OCI-LY7 (cell line): ENCODE results near the gene CDH19. TPM values are rescaled to one million over a fixed set of nuclear protein-coding genes. Genes with fewer than 3 reads are reported as not detected.

Experiments
- BruUV-seq: library from RNA; stranded (reverse); fragments of 400-500 nt; replicated peaks from 2 replicates; lab custom pipeline; 2021; lab: Mats Ljungman, UMichigan
- CTCF ChIA-PET: fragments of 300-600 bp; sonication (Branson Sonifier 250); formaldehyde crosslinking; loops from one replicate; lab custom pipeline; 2022; ENCODE audit warnings: antibody characterized with exemption; ENCODE audit not compliant: unreplicated experiment; lab: Charles Lee
- POLR2A ChIA-PET: fragments of 300-600 bp; sonication (Branson Sonifier 250); formaldehyde crosslinking; loops from one replicate; lab custom pipeline; 2022; ENCODE audit warnings: antibody characterized with exemption; lab: Charles Lee
- DNase-seq: peaks from one replicate; pipeline ENCODE4 v3.0.0-alpha.2; 2015; ENCODE audit warnings: low spot score
- H2AFZ ChIP-seq: fragments of 200-600 bp; sonication (generic), shearing (Covaris generic); 2 replicates; pipeline ENCODE4 v1.6.1; 2014; ENCODE audit warnings: mild to moderate bottlenecking, antibody characterized with exemption, low read length, moderate library complexity
- H3K27ac ChIP-seq: fragments of 200-600 bp; sonication (generic); 2 replicates; pipeline ENCODE4 v1.5.1; 2014; ENCODE audit warnings: mixed run types, low read depth, mild to moderate bottlenecking, moderate library complexity, low read length, inconsistent platforms; ENCODE audit not compliant: poor library complexity, severe bottlenecking
- H3K36me3 ChIP-seq: fragments of 200-600 bp; sonication (generic); 2 replicates; pipeline ENCODE4 v1.6.1; 2014; ENCODE audit warnings: mild to moderate bottlenecking, antibody characterized with exemption, low read length, moderate library complexity, mixed read lengths; ENCODE audit not compliant: insufficient read depth
- H3K4me1 ChIP-seq: fragments of 200-600 bp; sonication (generic); 2 replicates; pipeline ENCODE4 v1.5.1; 2014; ENCODE audit warnings: mild to moderate bottlenecking, low read length; ENCODE audit not compliant: insufficient read depth, poor library complexity, severe bottlenecking
- H3K4me2 ChIP-seq: fragments of 200-600 bp; sonication (generic); 2 replicates; pipeline ENCODE4 v1.6.1; 2014; ENCODE audit warnings: mild to moderate bottlenecking, low read length
- H3K4me3 ChIP-seq: fragments of 200-600 bp; sonication (generic); 2 replicates; pipeline ENCODE4 v1.5.1; 2014; ENCODE audit warnings: mild to moderate bottlenecking, low read depth, low read length; ENCODE audit not compliant: poor library complexity, severe bottlenecking
- H3K79me2 ChIP-seq: fragments of 200-600 bp; sonication (generic); 2 replicates; pipeline ENCODE4 v1.6.1; 2016; ENCODE audit warnings: low read depth, mild to moderate bottlenecking, low read length, moderate library complexity, mixed read lengths; ENCODE audit not compliant: insufficient read depth
- H3K9me2 ChIP-seq: fragments of 200-600 bp; sonication (generic); 2 replicates; pipeline ENCODE4 v1.6.1; 2016; ENCODE audit warnings: mild to moderate bottlenecking, low read length, mixed read lengths; ENCODE audit not compliant: insufficient read depth
- H3K9me3 ChIP-seq: fragments of 200-600 bp; sonication (generic); 2 replicates; pipeline ENCODE4 v1.6.1; 2014; ENCODE audit warnings: mild to moderate bottlenecking, mixed run types, low read length, mixed read lengths
- H4K20me1 ChIP-seq: fragments of 200-600 bp; sonication (generic); 2 replicates; pipeline ENCODE4 v1.6.1; 2014; ENCODE audit warnings: mild to moderate bottlenecking, antibody characterized with exemption, low read length, moderate library complexity, mixed read lengths; ENCODE audit not compliant: insufficient read depth
- CTCF ChIP-seq: fragments of 200-600 bp; sonication (generic); conservative IDR thresholded peaks from 2 replicates; pipeline ENCODE4 v1.5.1; 2014; ENCODE audit warnings: mild to moderate bottlenecking, antibody characterized with exemption, low read length, moderate library complexity, mixed read lengths
- EZH2phosphoT487 ChIP-seq: fragments of 200-600 bp; sonication (generic); IDR thresholded peaks from 2 replicates; pipeline ENCODE4 v1.6.1; 2018; ENCODE audit warnings: low read depth, borderline replicate concordance, mild to moderate bottlenecking, mixed run types, antibody characterized with exemption, low read length, moderate library complexity, mixed read lengths
- intact Hi-C: fragments of 100-400 bp; cut with micrococcal nuclease; formaldehyde crosslinking; loops from one replicate; pipeline ENCODE4 v1.10.0; 2022; ENCODE audit not compliant: unreplicated experiment
- total RNA-seq, 2 experiments: library from RNA; depleted of rRNA in 1 of 2; stranded (reverse); fragments of >200 nt in 1 of 2; shearing (Covaris generic) in 1 of 2; gene quantifications; 2 replicates each; pipeline ENCODE4 v1.2.3, GENCODE V29; 2014 to 2022

Gene CDH19
- total RNA-seq, 2 experiments from 2014 or later = not detected

- no peak for DNase-seq
- no TSS peak for BruUV-seq
- H2AFZ ChIP-seq = no peak overlapping the region
- no peaks in the 10 kb centered on the region for H3K9me2 ChIP-seq
- no peak overlapping the region for H3K4me3 ChIP-seq
- intact Hi-C loops = no loop called here
- no peaks in the 10 kb centered on the region for H3K9me3 ChIP-seq
- no peaks in the 10 kb centered on the region for H4K20me1 ChIP-seq
- H3K4me1 ChIP-seq = no peaks in the 10 kb centered on the region
- TF ChIP-seq CTCF (no peak), EZH2phosphoT487 (no peak)
- ChIA-PET CTCF (no interaction called here), POLR2A (no interaction called here)
- H3K4me2 ChIP-seq = no peak overlapping the region
- H3K27ac ChIP-seq = no peak overlapping the region
- H3K79me2 ChIP-seq = no peaks in the 10 kb centered on the region
- no peaks in the 10 kb centered on the region for H3K36me3 ChIP-seq
Measured at GRCh38 chr18:66630831-66631230, 26.9 kb upstream of the CDH19 start.

- ChIA-PET CTCF (interaction anchor here (0.6 kb wide), 1 partner anchor 80 kb away, joined by 3 read pairs; no protein-coding TSS in a partner anchor), POLR2A (interaction anchor here (0.7 kb wide), 1 partner anchor 35 kb away, joined by 4 read pairs; no protein-coding TSS in a partner anchor)
- H3K36me3 ChIP-seq = no peaks in the 10 kb centered on the region
- H3K9me2 ChIP-seq = no peaks in the 10 kb centered on the region
- no peak overlapping the region for H3K4me2 ChIP-seq
- intact Hi-C loops = no loop called here
- no peaks in the 10 kb centered on the region for H3K79me2 ChIP-seq
- BruUV-seq = no TSS peak
- TF ChIP-seq CTCF (no peak), EZH2phosphoT487 (no peak)
- no peak overlapping the region for H2AFZ ChIP-seq
- H3K27ac ChIP-seq = no peak overlapping the region
- no peak overlapping the region for H3K4me3 ChIP-seq
- no peaks in the 10 kb centered on the region for H4K20me1 ChIP-seq
- no peak for DNase-seq
- H3K9me3 ChIP-seq = no peaks in the 10 kb centered on the region
- no peaks in the 10 kb centered on the region for H3K4me1 ChIP-seq
Measured at GRCh38 chr18:66623821-66624220, 19.9 kb upstream of the CDH19 start.

- Histone ChIP-seq H3K9me2 (no peaks in the 10 kb centered on the region), H4K20me1 (no peaks in the 10 kb centered on the region), H3K4me2 (no peak overlapping the region), H3K36me3 (no peaks in the 10 kb centered on the region), H3K79me2 (no peaks in the 10 kb centered on the region), H3K27ac (no peak overlapping the region), H3K9me3 (no peaks in the 10 kb centered on the region), H3K4me3 (no peak overlapping the region), H3K4me1 (no peaks in the 10 kb centered on the region), H2AFZ (no peak overlapping the region)
- no peak for DNase-seq
- CTCF ChIA-PET = no interaction called here
- TF ChIP-seq CTCF (no peak), EZH2phosphoT487 (no peak)
- POLR2A ChIA-PET = interaction anchor here (0.6 to 0.7 kb wide), 2 partner anchors 15 to 477 kb away, joined by 4 to 5 read pairs; no protein-coding TSS in a partner anchor
- intact Hi-C loops = no loop called here
- BruUV-seq = no TSS peak
Measured at GRCh38 chr18:66621816-66622576, 18.1 kb upstream of the CDH19 start.
